Caco-2 (cell line): Measurements from ENCODE around the gene YBX1. TPM values are rescaled to one million over a fixed set of nuclear protein-coding genes. Genes with fewer than 3 reads are reported as not detected.

Source experiments
- BruUV-seq: library from RNA; stranded (reverse); fragments of 400-500 nt; replicated peaks from 2 replicates; lab custom pipeline; 2021; lab: Mats Ljungman, UMichigan
- CTCF ChIA-PET: fragments of 300-600 bp; sonication (Branson Sonifier 250); formaldehyde crosslinking; loops from one replicate; lab custom pipeline; 2022; ENCODE audit warnings: antibody characterized with exemption; lab: Charles Lee
- POLR2A ChIA-PET: fragments of 300-600 bp; sonication (Branson Sonifier 250); formaldehyde crosslinking; loops from one replicate; lab custom pipeline; 2022; ENCODE audit warnings: antibody characterized with exemption; lab: Charles Lee
- DNase-seq, 2 experiments: peaks; one replicate each; pipeline versions ENCODE4 v3.0.0 to v3.0.0-alpha.2; 2020 to 2022
- H3K27me3 ChIP-seq: replicated peaks from 2 replicates; pipeline ENCODE4 v1.6.0; 2011; ENCODE audit warnings: low read length; ENCODE audit not compliant: control insufficient read depth, insufficient read depth
- H3K36me3 ChIP-seq: 2 replicates; pipeline ENCODE4 v1.5.1; 2011; ENCODE audit warnings: low read length; ENCODE audit not compliant: control insufficient read depth, insufficient read depth
- H3K4me1 ChIP-seq: fragments of 250-450 bp; sonication (Bioruptor Pico); 2 replicates; pipeline ENCODE4 v1.5.1; 2020; ENCODE audit warnings: mild to moderate bottlenecking
- H3K4me3 ChIP-seq: 2 replicates; pipeline ENCODE4 v1.5.1; 2011; ENCODE audit warnings: low read depth, mild to moderate bottlenecking, control low read depth, low read length
- H3K9me3 ChIP-seq: fragments of 250-450 bp; sonication (Bioruptor Pico); 2 replicates; pipeline ENCODE4 v1.5.1; 2020; ENCODE audit warnings: mild to moderate bottlenecking, moderate library complexity
- H3K27ac Mint-ChIP-seq: one replicate; pipeline ENCODE4 v1.8.0; 2022; ENCODE audit warnings: mixed read lengths; ENCODE audit not compliant: unreplicated experiment
- H3K27me3 Mint-ChIP-seq: one replicate; pipeline ENCODE4 v1.8.0; 2022; ENCODE audit warnings: mixed read lengths; ENCODE audit not compliant: insufficient read depth, unreplicated experiment
- H3K36me3 Mint-ChIP-seq: one replicate; pipeline ENCODE4 v1.8.0; 2022; ENCODE audit warnings: mild to moderate bottlenecking, mixed read lengths; ENCODE audit not compliant: insufficient read depth, unreplicated experiment
- H3K4me1 Mint-ChIP-seq: one replicate; pipeline ENCODE4 v1.8.0; 2022; ENCODE audit warnings: low read depth, mixed read lengths; ENCODE audit not compliant: unreplicated experiment
- H3K4me3 Mint-ChIP-seq: one replicate; pipeline ENCODE4 v1.8.0; 2022; ENCODE audit warnings: mild to moderate bottlenecking, moderate library complexity, mixed read lengths; ENCODE audit not compliant: unreplicated experiment
- H3K9me3 Mint-ChIP-seq: one replicate; pipeline ENCODE4 v1.8.0; 2022; ENCODE audit warnings: mixed read lengths; ENCODE audit not compliant: unreplicated experiment
- CTCF ChIP-seq, 2 experiments: fragments of 200-600 bp in 1 of 2; IDR thresholded peaks; 1 replicate in 1 of 2; 2 replicates in 1 of 2; pipeline versions ENCODE4 v1.5.1 to v1.8.0; 2011 to 2022; ENCODE audit warnings: antibody characterized with exemption in 1 of 2, control low read depth in 1 of 2, inconsistent platforms in 1 of 2, low read depth in 1 of 2, low read length in 1 of 2, mild to moderate bottlenecking in 1 of 2, moderate library complexity in 1 of 2; ENCODE audit not compliant: insufficient read depth in 1 of 2, severe bottlenecking in 1 of 2, unreplicated experiment in 1 of 2
- intact Hi-C: fragments of 100-400 bp; cut with micrococcal nuclease; formaldehyde crosslinking; loops from one replicate; pipeline ENCODE4 v1.10.0; 2022; ENCODE audit not compliant: unreplicated experiment
- total RNA-seq: library from RNA; stranded (reverse); gene quantifications from 2 replicates; pipeline ENCODE4 v1.2.3, GENCODE V29; 2022

The YBX1 gene
- total RNA-seq, 1 experiment from 2014 or later: 567 TPM

- H3K4me1 ChIP-seq: peaks cover 23% of the 10 kb centered on the region
These were observed 53.4 kb downstream of the YBX1 start for GRCh38 chr1:42735477-42736105.

GRCh38 chr1:42736152-42736551 is 53.9 kb downstream of the YBX1 start:
- Mint-ChIP-seq H3K27me3 (no peaks in the 10 kb centered on the region), H3K27ac (peak overlapping the region; percentile 75)

More at GRCh38 chr1:42735477-42736105, 53.4 kb downstream of the YBX1 start:
- H3K4me1 Mint-ChIP-seq: peaks cover 12% of the 10 kb centered on the region
- CTCF ChIA-PET: interaction anchor here (0.6 to 1.4 kb wide), 3 partner anchors 19 to 129 kb away, joined by 3 to 4 read pairs (median 3); no protein-coding TSS in a partner anchor
- Histone ChIP-seq H3K9me3 (no peaks in the 10 kb centered on the region), H3K4me3 (no peak overlapping the region), H3K36me3 (no peaks in the 10 kb centered on the region), H3K27me3 (no peaks in the 10 kb centered on the region)
- intact Hi-C loops: no loop called here
- H3K9me3 Mint-ChIP-seq: no peaks in the 10 kb centered on the region
- POLR2A ChIA-PET: no interaction called here
- no peaks in the 10 kb centered on the region for H3K36me3 Mint-ChIP-seq
- no peak overlapping the region for H3K4me3 Mint-ChIP-seq
- BruUV-seq: no TSS peak
- H3K27ac Mint-ChIP-seq: no peak overlapping the region
- no peaks in the 10 kb centered on the region for H3K27me3 Mint-ChIP-seq
- TF ChIP-seq CTCF (IDR thresholded peaks at IDR 0.05; ENCODE audit: insufficient read depth in 1 of 2, low read depth in 1 of 2, low read length in 1 of 2, severe bottlenecking in 1 of 2, unreplicated experiment in 1 of 2): no peak
- DNase-seq: no peak

More at GRCh38 chr1:42736152-42736551, 53.9 kb downstream of the YBX1 start:
- ChIA-PET POLR2A (no interaction called here), CTCF (interaction anchor here (0.6 to 1.4 kb wide), 4 partner anchors 20 to 338 kb away, joined by 3 to 4 read pairs (median 3); no protein-coding TSS in a partner anchor)
- peak; percentile 39 to 57 for DNase-seq
- H3K4me1 Mint-ChIP-seq: peaks cover 12% of the 10 kb centered on the region
- H3K9me3 ChIP-seq: no peaks in the 10 kb centered on the region
- H3K4me1 ChIP-seq: peaks cover 25% of the 10 kb centered on the region
- no peaks in the 10 kb centered on the region for H3K27me3 ChIP-seq
- peak in 1 of 2 experiments; percentile 25 for TF ChIP-seq CTCF (IDR thresholded peaks at IDR 0.05; ENCODE audit: insufficient read depth in 1 of 2, low read depth in 1 of 2, low read length in 1 of 2, severe bottlenecking in 1 of 2, unreplicated experiment in 1 of 2)
- H3K9me3 Mint-ChIP-seq: no peaks in the 10 kb centered on the region
- intact Hi-C loops: no loop called here
- H3K36me3 ChIP-seq: no peaks in the 10 kb centered on the region
- H3K36me3 Mint-ChIP-seq: no peaks in the 10 kb centered on the region
- no TSS peak for BruUV-seq
- no peak overlapping the region for H3K4me3 ChIP-seq
- H3K4me3 Mint-ChIP-seq: no peak overlapping the region
